RWPE2 (cell line): ENCODE data around the gene SPON2.

Experiments
- ATAC-seq: fragments of 200-7000 bp; cut with Tn5 transposase; 3 replicates; pipeline ENCODE4 v1.9.1; 2021; ENCODE audit warnings: low read depth
- DNase-seq: peaks from one replicate; pipeline ENCODE4 v3.0.0-alpha.2; 2020; ENCODE audit warnings: low spot score
- H3K27ac ChIP-seq: fragments of 450-650 bp; 2 replicates; pipeline ENCODE4 v1.5.1; 2017; ENCODE audit warnings: mild to moderate bottlenecking; ENCODE audit not compliant: poor library complexity, severe bottlenecking
- H3K27me3 ChIP-seq: fragments of 250-450 bp; sonication (Bioruptor Pico); 2 replicates; pipeline ENCODE4 v1.5.1; 2021; ENCODE audit warnings: mild to moderate bottlenecking, moderate library complexity; ENCODE audit not compliant: insufficient read depth, poor library complexity, severe bottlenecking
- H3K36me3 ChIP-seq: fragments of 250-450 bp; sonication (Bioruptor Pico); 2 replicates; pipeline ENCODE4 v1.5.1; 2020; ENCODE audit warnings: low read depth, mild to moderate bottlenecking, moderate library complexity
- H3K4me1 ChIP-seq: fragments of 250-450 bp; sonication (Bioruptor Pico); 2 replicates; pipeline ENCODE4 v1.5.1; 2021; ENCODE audit warnings: mild to moderate bottlenecking, moderate library complexity; ENCODE audit not compliant: insufficient read depth, poor library complexity, severe bottlenecking
- H3K4me3 ChIP-seq: fragments of 250-450 bp; sonication (Bioruptor Pico); 2 replicates; pipeline ENCODE4 v1.5.1; 2021; ENCODE audit warnings: mild to moderate bottlenecking, moderate library complexity; ENCODE audit not compliant: severe bottlenecking
- H3K9me3 ChIP-seq: fragments of 250-450 bp; sonication (Bioruptor Pico); 2 replicates; pipeline ENCODE4 v1.5.1; 2021; ENCODE audit warnings: mild to moderate bottlenecking, moderate library complexity; ENCODE audit not compliant: severe bottlenecking
- TF ChIP-seq, protein P1 (sequence below): fragments of 450-650 bp; IDR thresholded peaks from one replicate; pipeline ENCODE4 v1.5.1; 2017; ENCODE audit warnings: mild to moderate bottlenecking, moderate library complexity; ENCODE audit not compliant: poor library complexity, severe bottlenecking

Gene SPON2

GRCh38 chr4:1215141-1216075, 43.0 kb upstream of the SPON2 start:
- Histone ChIP-seq H3K4me1 (no peaks in the 10 kb centered on the region), H3K27me3 (no peaks in the 10 kb centered on the region), H3K9me3 (no peaks in the 10 kb centered on the region), H3K4me3 (no peak overlapping the region), H3K36me3 (peaks cover 82% of the 10 kb centered on the region), H3K27ac (no peak overlapping the region)
- TF ChIP-seq, protein P1, sequence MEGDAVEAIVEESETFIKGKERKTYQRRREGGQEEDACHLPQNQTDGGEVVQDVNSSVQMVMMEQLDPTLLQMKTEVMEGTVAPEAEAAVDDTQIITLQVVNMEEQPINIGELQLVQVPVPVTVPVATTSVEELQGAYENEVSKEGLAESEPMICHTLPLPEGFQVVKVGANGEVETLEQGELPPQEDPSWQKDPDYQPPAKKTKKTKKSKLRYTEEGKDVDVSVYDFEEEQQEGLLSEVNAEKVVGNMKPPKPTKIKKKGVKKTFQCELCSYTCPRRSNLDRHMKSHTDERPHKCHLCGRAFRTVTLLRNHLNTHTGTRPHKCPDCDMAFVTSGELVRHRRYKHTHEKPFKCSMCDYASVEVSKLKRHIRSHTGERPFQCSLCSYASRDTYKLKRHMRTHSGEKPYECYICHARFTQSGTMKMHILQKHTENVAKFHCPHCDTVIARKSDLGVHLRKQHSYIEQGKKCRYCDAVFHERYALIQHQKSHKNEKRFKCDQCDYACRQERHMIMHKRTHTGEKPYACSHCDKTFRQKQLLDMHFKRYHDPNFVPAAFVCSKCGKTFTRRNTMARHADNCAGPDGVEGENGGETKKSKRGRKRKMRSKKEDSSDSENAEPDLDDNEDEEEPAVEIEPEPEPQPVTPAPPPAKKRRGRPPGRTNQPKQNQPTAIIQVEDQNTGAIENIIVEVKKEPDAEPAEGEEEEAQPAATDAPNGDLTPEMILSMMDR = no peak
- DNase-seq = no peak
- ATAC-seq = no peak

GRCh38 chr4:1214101-1215095, 42.0 kb upstream of the SPON2 start:
- Histone ChIP-seq H3K4me1 (no peaks in the 10 kb centered on the region), H3K36me3 (peaks cover 76% of the 10 kb centered on the region), H3K4me3 (no peak overlapping the region), H3K9me3 (no peaks in the 10 kb centered on the region), H3K27me3 (no peaks in the 10 kb centered on the region), H3K27ac (no peak overlapping the region)
- no peak for ATAC-seq
- TF ChIP-seq, protein P1 = no peak
- no peak for DNase-seq

GRCh38 chr4:1213336-1213995, 41.1 kb upstream of the SPON2 start:
- ATAC-seq = no peak

DNA sequence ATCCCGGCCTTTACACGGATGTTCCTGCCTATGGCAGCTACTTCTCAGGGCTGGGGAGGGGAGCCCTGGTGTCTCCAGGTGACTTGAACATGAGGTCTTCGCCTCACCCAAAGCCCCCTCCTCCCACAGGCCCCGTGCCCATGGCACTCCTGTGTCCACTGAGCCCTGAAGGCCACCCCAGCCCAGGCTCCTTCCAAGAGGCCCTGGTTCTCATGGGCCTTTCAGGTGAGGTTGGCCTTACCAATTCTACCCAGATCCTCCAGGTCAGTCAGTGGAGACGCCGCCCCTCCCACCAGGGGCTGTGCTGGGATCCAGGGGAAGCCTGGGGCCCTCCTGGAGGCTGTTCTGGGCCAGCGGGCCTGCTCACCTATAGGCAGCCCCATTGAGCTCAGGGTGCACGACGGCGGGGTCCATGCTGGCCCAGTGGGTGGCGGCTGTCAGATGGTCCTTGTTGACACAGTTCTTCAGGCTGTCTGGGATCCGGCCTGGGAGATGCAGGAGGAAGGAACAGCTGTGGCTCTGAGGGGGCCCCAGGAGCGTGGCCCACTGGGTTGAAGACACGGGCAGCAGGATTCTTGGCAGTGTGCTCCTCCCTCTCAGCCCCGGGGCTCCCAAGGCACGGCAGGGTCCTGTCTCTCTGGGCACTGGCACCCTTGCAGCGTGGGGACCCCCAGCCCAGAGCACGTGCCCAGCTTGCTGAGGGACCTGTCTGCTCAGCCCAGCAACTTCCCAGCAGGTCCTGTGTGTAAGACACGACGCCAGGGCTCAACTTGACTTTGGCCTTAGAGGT, 40.4 kb upstream of the SPON2 start:
- TF ChIP-seq, protein P1 = no peak
- H3K4me3 ChIP-seq = no peak overlapping the region
- H3K36me3 ChIP-seq = peaks cover 59% of the 10 kb centered on the region
- no peaks in the 10 kb centered on the region for H3K4me1 ChIP-seq
- ATAC-seq = no peak
- no peaks in the 10 kb centered on the region for H3K9me3 ChIP-seq
- H3K27me3 ChIP-seq = no peaks in the 10 kb centered on the region
- no peak for DNase-seq
- no peak overlapping the region for H3K27ac ChIP-seq

More at GRCh38 chr4:1213336-1213995, 41.1 kb upstream of the SPON2 start:
- peaks cover 66% of the 10 kb centered on the region for H3K36me3 ChIP-seq
- TF ChIP-seq, protein P1 = no peak
- no peaks in the 10 kb centered on the region for H3K4me1 ChIP-seq
- H3K27ac ChIP-seq = no peak overlapping the region
- H3K27me3 ChIP-seq = no peaks in the 10 kb centered on the region
- H3K4me3 ChIP-seq = no peak overlapping the region
- DNase-seq = no peak
- no peaks in the 10 kb centered on the region for H3K9me3 ChIP-seq
